ENCODE data around the gene CFAP68. TPM values are rescaled to one million over a fixed set of nuclear protein-coding genes. Genes with fewer than 3 reads are reported as not detected.
"Not testable (repeated sequence)": the region's sequence is repeated elsewhere in the genome, so short reads cannot be mapped to it uniquely, and the experiment has no call there.

Gene CFAP68
- total RNA-seq, 1 donor from 2014 or later: 14.5 TPM

DNA sequence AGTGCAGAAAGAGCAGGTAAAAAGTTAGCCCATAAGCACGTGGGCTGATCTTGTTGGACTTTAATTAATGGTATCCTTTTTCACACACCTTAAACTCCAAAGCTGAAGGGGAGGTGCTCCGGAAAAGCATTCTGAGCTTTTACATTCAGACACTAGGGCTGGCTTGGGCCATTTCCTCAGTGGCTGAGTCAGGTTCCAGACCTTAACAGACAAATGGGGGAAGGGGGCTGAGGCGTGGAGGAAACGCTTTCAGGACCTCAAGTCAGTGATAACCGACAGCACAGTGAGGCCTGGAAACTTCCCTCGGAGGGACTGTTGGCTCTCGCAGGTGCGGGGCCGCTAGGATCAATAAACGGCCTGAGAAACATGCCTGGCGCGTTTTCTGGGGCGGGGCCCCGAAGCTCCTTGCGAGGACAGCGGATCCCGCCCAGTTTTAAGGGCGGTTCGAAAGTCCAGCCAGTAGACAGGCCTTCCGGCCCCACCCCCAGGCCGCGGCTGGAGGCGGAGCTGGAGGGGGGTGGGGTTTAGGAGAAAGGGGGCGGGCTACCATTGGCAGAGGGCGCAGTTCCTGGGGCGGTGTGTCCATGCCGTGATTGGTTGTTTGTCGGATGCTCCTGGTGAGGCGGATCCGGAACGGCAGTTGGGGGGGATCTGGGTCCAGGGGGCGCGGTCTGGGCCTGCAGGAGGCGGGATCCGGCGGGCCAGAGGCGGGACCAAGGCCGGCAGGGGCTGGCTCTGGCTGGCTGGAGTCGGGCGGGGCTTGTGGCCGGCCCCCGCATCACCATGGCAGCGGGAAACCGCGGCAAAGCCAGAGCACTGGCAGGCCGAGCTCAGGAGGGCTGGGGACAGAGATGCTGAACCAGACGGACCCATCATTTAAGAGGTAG is 47.4 kb downstream of the CFAP68 start:
- DNase-seq (ENCODE audit: low read depth) (peak; percentile 91), FAIRE-seq (no peak)
- Histone ChIP-seq H3K27me3 (ENCODE audit: control insufficient read depth, insufficient read depth, low read length) (no peaks in the 10 kb centered on the region), H3K36me3 (ENCODE audit: control insufficient read depth, insufficient read depth, low read length) (no peaks in the 10 kb centered on the region), H3K4me3 (ENCODE audit: low read depth, low read length) (peak overlapping the region; percentile 34)
- TF ChIP-seq, protein P1, sequence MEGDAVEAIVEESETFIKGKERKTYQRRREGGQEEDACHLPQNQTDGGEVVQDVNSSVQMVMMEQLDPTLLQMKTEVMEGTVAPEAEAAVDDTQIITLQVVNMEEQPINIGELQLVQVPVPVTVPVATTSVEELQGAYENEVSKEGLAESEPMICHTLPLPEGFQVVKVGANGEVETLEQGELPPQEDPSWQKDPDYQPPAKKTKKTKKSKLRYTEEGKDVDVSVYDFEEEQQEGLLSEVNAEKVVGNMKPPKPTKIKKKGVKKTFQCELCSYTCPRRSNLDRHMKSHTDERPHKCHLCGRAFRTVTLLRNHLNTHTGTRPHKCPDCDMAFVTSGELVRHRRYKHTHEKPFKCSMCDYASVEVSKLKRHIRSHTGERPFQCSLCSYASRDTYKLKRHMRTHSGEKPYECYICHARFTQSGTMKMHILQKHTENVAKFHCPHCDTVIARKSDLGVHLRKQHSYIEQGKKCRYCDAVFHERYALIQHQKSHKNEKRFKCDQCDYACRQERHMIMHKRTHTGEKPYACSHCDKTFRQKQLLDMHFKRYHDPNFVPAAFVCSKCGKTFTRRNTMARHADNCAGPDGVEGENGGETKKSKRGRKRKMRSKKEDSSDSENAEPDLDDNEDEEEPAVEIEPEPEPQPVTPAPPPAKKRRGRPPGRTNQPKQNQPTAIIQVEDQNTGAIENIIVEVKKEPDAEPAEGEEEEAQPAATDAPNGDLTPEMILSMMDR (IDR thresholded peaks at IDR 0.05; ENCODE audit: insufficient read depth, low read length, severe bottlenecking): peak; percentile 6

- no peak overlapping the region for H3K4me3 ChIP-seq (ENCODE audit: low read depth, low read length)
- DNase-seq (ENCODE audit: low read depth) (no peak), FAIRE-seq (no peak)
- TF ChIP-seq, protein P1 (IDR thresholded peaks at IDR 0.05; ENCODE audit: insufficient read depth, low read length, severe bottlenecking): no peak
- no peaks in the 10 kb centered on the region for H3K36me3 ChIP-seq (ENCODE audit: control insufficient read depth, insufficient read depth, low read length)
- H3K27me3 ChIP-seq (ENCODE audit: control insufficient read depth, insufficient read depth, low read length): no peaks in the 10 kb centered on the region
Measured at GRCh38 chr11:111930472-111930871, 51.1 kb downstream of the CFAP68 start.

DNA sequence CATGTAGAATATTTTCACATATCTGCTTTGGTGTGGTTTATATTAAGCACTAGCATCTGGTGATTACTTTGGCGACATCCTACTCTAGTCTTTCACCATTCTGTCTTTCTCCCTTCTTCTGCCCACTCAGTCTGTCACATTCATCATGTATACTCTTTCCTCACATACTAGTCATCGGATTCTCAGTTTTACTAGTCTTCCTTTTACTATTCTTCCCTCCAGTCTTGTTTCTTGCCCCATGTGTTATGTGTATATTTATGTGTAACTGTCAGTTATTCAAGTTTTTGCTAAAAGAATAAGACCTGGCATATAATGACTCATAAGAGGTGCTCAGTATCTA is 53.2 kb downstream of the CFAP68 start:
- Histone ChIP-seq H3K36me3 (ENCODE audit: control insufficient read depth, insufficient read depth, low read length) (no peaks in the 10 kb centered on the region), H3K4me3 (ENCODE audit: low read depth, low read length) (no peak overlapping the region), H3K27me3 (ENCODE audit: control insufficient read depth, insufficient read depth, low read length) (no peaks in the 10 kb centered on the region)
- no peak for DNase-seq (ENCODE audit: low read depth)
- TF ChIP-seq, protein P1 (IDR thresholded peaks at IDR 0.05; ENCODE audit: insufficient read depth, low read length, severe bottlenecking): no peak
- FAIRE-seq: no peak

- not testable (repeated sequence) for H3K4me3 ChIP-seq (ENCODE audit: low read depth, low read length); H3K36me3 ChIP-seq (ENCODE audit: control insufficient read depth, insufficient read depth, low read length); FAIRE-seq; H3K27me3 ChIP-seq (ENCODE audit: control insufficient read depth, insufficient read depth, low read length); DNase-seq (ENCODE audit: low read depth)
Measured at GRCh38 chr11:111933176-111933575, 53.8 kb downstream of the CFAP68 start.

GRCh38 chr11:111933872-111934271 is 54.5 kb downstream of the CFAP68 start:
- TF ChIP-seq, protein P1 (IDR thresholded peaks at IDR 0.05; ENCODE audit: insufficient read depth, low read length, severe bottlenecking): no peak
- Histone ChIP-seq H3K36me3 (ENCODE audit: control insufficient read depth, insufficient read depth, low read length) (no peaks in the 10 kb centered on the region), H3K27me3 (ENCODE audit: control insufficient read depth, insufficient read depth, low read length) (no peaks in the 10 kb centered on the region), H3K4me3 (ENCODE audit: low read depth, low read length) (no peak overlapping the region)
- no peak for FAIRE-seq
- DNase-seq (ENCODE audit: low read depth): no peak

GRCh38 chr11:111934306-111934705 is 55.0 kb downstream of the CFAP68 start:
- no peaks in the 10 kb centered on the region for H3K36me3 ChIP-seq (ENCODE audit: control insufficient read depth, insufficient read depth, low read length)
- no peaks in the 10 kb centered on the region for H3K27me3 ChIP-seq (ENCODE audit: control insufficient read depth, insufficient read depth, low read length)
- no peak overlapping the region for H3K4me3 ChIP-seq (ENCODE audit: low read depth, low read length)
- FAIRE-seq (no peak), DNase-seq (ENCODE audit: low read depth) (no peak)
- TF ChIP-seq, protein P1 (IDR thresholded peaks at IDR 0.05; ENCODE audit: insufficient read depth, low read length, severe bottlenecking): no peak

Other genes with a start within 250 kb of the CFAP68 start
- gene PPP2R1B, start 113.2 kb upstream of the CFAP68 start, total RNA-seq: 26.1 and 27.8 TPM in 2 replicates
- gene ALG9, start 8.0 kb upstream of the CFAP68 start, total RNA-seq: 24.3 and 30.5 TPM in 2 replicates
- 0.77 and 2.4 TPM in 2 replicates for gene FDXACB1, start 376 bp upstream of the CFAP68 start, total RNA-seq
- 1.2 TPM in 1 of 2 replicates, not detected in the other for gene CRYAB, start 32.2 kb downstream of the CFAP68 start, total RNA-seq
- gene HSPB2, start 33.2 kb downstream of the CFAP68 start, total RNA-seq: not detected in 2 replicates
- 0.26 and 2.3 TPM in 2 replicates for gene C11orf52, start 39.4 kb downstream of the CFAP68 start, total RNA-seq
- gene DIXDC1, start 57.8 kb downstream of the CFAP68 start, total RNA-seq: 9.5 and 10.8 TPM in 2 replicates
- gene DLAT, start 145.9 kb downstream of the CFAP68 start, total RNA-seq: 24.5 and 27.4 TPM in 2 replicates
- 0.51 and 0.53 TPM in 2 replicates for gene PIH1D2, start 194.5 kb downstream of the CFAP68 start, total RNA-seq
- gene NKAPD1, start 194.8 kb downstream of the CFAP68 start, total RNA-seq: 23.3 and 24.5 TPM in 2 replicates
- 66.3 and 78.6 TPM in 2 replicates for gene TIMM8B, start 207.2 kb downstream of the CFAP68 start, total RNA-seq
- gene SDHD, start 207.3 kb downstream of the CFAP68 start, total RNA-seq: 103 and 133 TPM in 2 replicates